ENCODE results near the gene PGS1. TPM values are rescaled to one million over a fixed set of nuclear protein-coding genes. Genes with fewer than 3 reads are reported as not detected.

The PGS1 gene
- total RNA-seq, 2 experiments from 2014 or later, result 59.6 to 61.3 TPM

GRCh38 chr17:78458736-78459335 is 80.4 kb downstream of the PGS1 start:
- Histone ChIP-seq H3K9me3 (ENCODE audit: low read length) (no peaks in the 10 kb centered on the region), H3K36me3 (ENCODE audit: insufficient read depth, low read length) (no peaks in the 10 kb centered on the region), H4K20me1 (ENCODE audit: insufficient read depth, low read length) (no peaks in the 10 kb centered on the region), H2AFZ (ENCODE audit: low read length) (no peak overlapping the region), H3K4me1 (ENCODE audit: insufficient read depth, low read length, poor library complexity, severe bottlenecking) (no peaks in the 10 kb centered on the region), H3K9me2 (ENCODE audit: insufficient read depth, low read length) (no peaks in the 10 kb centered on the region), H3K27ac (ENCODE audit: low read depth, low read length, poor library complexity, severe bottlenecking) (no peak overlapping the region), H3K79me2 (ENCODE audit: insufficient read depth, low read depth, low read length) (no peaks in the 10 kb centered on the region), H3K4me2 (ENCODE audit: low read length) (no peak overlapping the region), H3K4me3 (ENCODE audit: low read depth, low read length, poor library complexity, severe bottlenecking) (no peak overlapping the region)
- BruUV-seq (replicated peaks), result no TSS peak
- CTCF ChIA-PET (ENCODE audit: unreplicated experiment), result no interaction called here
- POLR2A ChIA-PET, result no interaction called here
- intact Hi-C loops (cut with micrococcal nuclease; ENCODE audit: unreplicated experiment), result no loop called here
- DNase-seq (ENCODE audit: low spot score), result no peak
- TF ChIP-seq, protein P1, sequence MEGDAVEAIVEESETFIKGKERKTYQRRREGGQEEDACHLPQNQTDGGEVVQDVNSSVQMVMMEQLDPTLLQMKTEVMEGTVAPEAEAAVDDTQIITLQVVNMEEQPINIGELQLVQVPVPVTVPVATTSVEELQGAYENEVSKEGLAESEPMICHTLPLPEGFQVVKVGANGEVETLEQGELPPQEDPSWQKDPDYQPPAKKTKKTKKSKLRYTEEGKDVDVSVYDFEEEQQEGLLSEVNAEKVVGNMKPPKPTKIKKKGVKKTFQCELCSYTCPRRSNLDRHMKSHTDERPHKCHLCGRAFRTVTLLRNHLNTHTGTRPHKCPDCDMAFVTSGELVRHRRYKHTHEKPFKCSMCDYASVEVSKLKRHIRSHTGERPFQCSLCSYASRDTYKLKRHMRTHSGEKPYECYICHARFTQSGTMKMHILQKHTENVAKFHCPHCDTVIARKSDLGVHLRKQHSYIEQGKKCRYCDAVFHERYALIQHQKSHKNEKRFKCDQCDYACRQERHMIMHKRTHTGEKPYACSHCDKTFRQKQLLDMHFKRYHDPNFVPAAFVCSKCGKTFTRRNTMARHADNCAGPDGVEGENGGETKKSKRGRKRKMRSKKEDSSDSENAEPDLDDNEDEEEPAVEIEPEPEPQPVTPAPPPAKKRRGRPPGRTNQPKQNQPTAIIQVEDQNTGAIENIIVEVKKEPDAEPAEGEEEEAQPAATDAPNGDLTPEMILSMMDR (conservative IDR thresholded peaks at IDR 0.05; ENCODE audit: low read length), result no peak
- TF ChIP-seq EZH2phosphoT487 (IDR thresholded peaks at IDR 0.05; ENCODE audit: borderline replicate concordance, low read depth, low read length), result no peak

DNA sequence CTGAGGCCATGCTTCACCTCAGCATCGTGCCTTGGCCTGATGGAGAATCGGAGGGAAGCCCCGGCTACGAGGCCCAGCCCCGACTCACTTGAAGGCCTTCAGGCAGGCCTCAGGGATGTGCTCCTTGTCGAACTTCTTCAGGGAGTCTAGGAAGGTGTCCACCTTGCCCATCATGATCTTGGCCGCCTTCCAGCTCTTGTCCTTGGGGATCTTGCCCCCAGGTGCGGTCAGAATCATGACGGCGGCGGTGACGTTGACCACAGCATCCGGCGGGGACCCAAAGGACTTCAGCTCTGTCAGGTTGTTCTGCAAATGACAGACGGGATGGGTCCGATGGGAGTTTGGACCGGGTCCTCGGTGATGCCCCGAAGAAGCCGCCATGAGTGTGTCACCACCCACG is 81.2 kb downstream of the PGS1 start:
- H3K9me2 ChIP-seq (ENCODE audit: insufficient read depth, low read length), result no peaks in the 10 kb centered on the region
- DNase-seq (ENCODE audit: low spot score), result no peak
- no peak overlapping the region for H3K4me2 ChIP-seq (ENCODE audit: low read length)
- ChIA-PET POLR2A (no interaction called here), CTCF (ENCODE audit: unreplicated experiment) (no interaction called here)
- no peak overlapping the region for H3K4me3 ChIP-seq (ENCODE audit: low read depth, low read length, poor library complexity, severe bottlenecking)
- no peaks in the 10 kb centered on the region for H3K36me3 ChIP-seq (ENCODE audit: insufficient read depth, low read length)
- no peak overlapping the region for H3K27ac ChIP-seq (ENCODE audit: low read depth, low read length, poor library complexity, severe bottlenecking)
- H2AFZ ChIP-seq (ENCODE audit: low read length), result no peak overlapping the region
- H3K4me1 ChIP-seq (ENCODE audit: insufficient read depth, low read length, poor library complexity, severe bottlenecking), result no peaks in the 10 kb centered on the region
- intact Hi-C loops (cut with micrococcal nuclease; ENCODE audit: unreplicated experiment), result no loop called here
- H4K20me1 ChIP-seq (ENCODE audit: insufficient read depth, low read length), result no peaks in the 10 kb centered on the region
- no TSS peak for BruUV-seq (replicated peaks)
- no peaks in the 10 kb centered on the region for H3K79me2 ChIP-seq (ENCODE audit: insufficient read depth, low read depth, low read length)
- H3K9me3 ChIP-seq (ENCODE audit: low read length), result no peaks in the 10 kb centered on the region
- TF ChIP-seq, protein P1 (conservative IDR thresholded peaks at IDR 0.05; ENCODE audit: low read length), result no peak
- TF ChIP-seq EZH2phosphoT487 (IDR thresholded peaks at IDR 0.05; ENCODE audit: borderline replicate concordance, low read depth, low read length), result no peak

DNA sequence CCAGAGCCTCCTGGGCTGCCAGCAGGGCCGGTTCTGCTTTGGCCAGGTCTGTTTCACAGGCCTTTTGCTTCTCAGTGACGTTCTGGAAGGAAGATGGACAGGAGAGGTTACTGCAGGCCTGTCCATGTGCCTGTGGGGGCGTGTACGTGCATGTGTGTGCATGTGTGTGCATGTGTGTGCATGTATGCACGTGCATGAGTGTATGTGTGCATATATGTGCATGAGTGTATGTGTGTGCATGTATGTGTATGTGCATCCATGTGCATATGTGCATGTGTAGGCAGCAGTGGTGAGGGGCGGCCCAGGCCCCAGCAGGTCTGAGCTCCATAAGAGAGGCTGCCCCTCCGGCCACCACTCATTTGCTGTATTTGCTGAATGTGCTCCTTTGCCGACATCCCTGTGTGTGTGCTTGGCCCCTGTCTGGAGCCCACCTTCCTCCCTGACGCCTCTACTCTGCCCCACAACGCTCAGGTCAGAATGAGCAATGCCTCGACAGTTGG is 81.8 kb downstream of the PGS1 start:
- H3K4me1 ChIP-seq (ENCODE audit: insufficient read depth, low read length, poor library complexity, severe bottlenecking), result no peaks in the 10 kb centered on the region
- no peaks in the 10 kb centered on the region for H3K79me2 ChIP-seq (ENCODE audit: insufficient read depth, low read depth, low read length)
- intact Hi-C loops (cut with micrococcal nuclease; ENCODE audit: unreplicated experiment), result no loop called here
- no peak overlapping the region for H3K4me2 ChIP-seq (ENCODE audit: low read length)
- H3K4me3 ChIP-seq (ENCODE audit: low read depth, low read length, poor library complexity, severe bottlenecking), result no peak overlapping the region
- ChIA-PET CTCF (ENCODE audit: unreplicated experiment) (no interaction called here), POLR2A (no interaction called here)
- H2AFZ ChIP-seq (ENCODE audit: low read length), result no peak overlapping the region
- H3K9me2 ChIP-seq (ENCODE audit: insufficient read depth, low read length), result no peaks in the 10 kb centered on the region
- H3K9me3 ChIP-seq (ENCODE audit: low read length), result no peaks in the 10 kb centered on the region
- DNase-seq (ENCODE audit: low spot score), result no peak
- H3K36me3 ChIP-seq (ENCODE audit: insufficient read depth, low read length), result no peaks in the 10 kb centered on the region
- no peak overlapping the region for H3K27ac ChIP-seq (ENCODE audit: low read depth, low read length, poor library complexity, severe bottlenecking)
- H4K20me1 ChIP-seq (ENCODE audit: insufficient read depth, low read length), result no peaks in the 10 kb centered on the region
- TF ChIP-seq EZH2phosphoT487 (IDR thresholded peaks at IDR 0.05; ENCODE audit: borderline replicate concordance, low read depth, low read length), result no peak
- TF ChIP-seq, protein P1 (conservative IDR thresholded peaks at IDR 0.05; ENCODE audit: low read length), result no peak
- no TSS peak for BruUV-seq (replicated peaks)
